Inflammatory macrophage treated with lipopolysaccharide for 4 hours (primary cell): Measurements from ENCODE around the gene SKI.

ENCODE experiments used
- DNase-seq: peaks from one replicate; pipeline ENCODE4 v3.0.0-alpha.2; 2020

SKI gene

DNA sequence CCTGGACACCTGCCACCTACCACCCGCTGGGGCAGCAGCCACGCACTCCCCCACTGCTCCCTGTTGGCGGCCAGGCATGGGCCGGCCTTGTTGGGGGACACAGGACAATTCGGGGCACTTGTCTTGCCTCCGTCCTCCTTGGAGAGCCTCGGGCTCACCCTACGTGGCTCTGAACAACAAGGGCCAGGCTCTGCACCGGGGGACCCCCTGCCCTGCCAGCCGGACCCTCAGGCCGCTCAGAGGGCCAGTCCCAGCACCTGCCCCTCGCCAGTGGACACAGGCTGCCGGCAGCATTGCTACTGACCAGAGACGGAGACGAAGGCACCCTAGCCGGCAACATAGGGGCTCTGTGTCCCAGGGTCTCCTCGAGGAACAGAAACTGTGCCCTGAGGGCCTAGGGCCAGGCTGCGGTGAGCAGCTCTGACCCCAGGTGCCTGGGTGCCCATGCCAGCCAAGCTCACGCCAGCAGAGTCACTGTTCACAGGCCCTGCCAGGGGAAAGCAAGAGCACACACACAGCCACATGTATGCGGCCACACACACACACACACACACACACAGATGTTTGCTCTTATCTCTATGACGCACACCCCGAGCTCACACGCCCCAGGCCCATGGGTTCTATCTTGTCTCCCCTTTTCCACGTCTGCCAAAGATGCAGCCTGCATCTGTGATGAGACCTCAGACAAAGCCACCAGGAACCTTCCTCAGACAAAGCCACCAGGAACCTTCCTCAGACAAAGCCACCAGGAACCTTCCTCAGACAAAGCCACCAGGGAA is 117.4 kb downstream of the SKI start:
- DNase-seq = no peak

DNA sequence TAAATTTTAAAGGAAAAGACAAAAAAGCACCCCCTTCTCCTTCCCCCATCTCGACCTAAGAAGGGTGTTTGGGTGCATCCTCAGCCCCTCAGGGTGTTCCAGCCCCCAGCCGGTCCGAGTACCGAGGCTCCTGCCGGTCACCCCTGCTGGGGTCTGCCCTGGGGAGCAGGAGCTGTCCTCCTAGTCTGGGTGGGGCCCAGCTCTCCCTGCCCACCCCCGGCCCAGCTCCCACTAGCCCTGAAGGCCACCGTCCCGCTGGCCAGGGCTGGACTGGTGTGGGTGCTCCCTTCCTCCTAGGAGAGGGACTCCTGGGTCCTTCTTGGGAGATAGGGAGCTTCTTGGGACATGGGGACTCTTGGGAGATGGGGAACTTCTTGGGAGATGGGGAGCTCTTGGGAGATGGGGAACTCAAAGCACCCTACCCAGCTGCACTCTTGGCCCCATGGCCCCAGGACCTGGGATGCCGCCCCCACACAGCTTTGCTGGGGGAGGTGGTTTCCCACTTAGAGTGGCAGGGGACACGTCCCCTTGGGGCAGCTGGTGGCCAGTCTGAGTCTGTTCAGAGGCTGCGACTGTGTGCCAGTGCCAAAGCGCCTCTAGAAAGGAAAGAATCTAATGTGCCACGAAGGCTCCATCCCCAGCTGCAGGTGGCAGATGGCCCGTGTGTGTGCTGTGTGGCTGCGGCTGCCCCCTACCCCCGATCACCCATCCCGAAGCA is 118.7 kb downstream of the SKI start:
- no peak for DNase-seq

DNA sequence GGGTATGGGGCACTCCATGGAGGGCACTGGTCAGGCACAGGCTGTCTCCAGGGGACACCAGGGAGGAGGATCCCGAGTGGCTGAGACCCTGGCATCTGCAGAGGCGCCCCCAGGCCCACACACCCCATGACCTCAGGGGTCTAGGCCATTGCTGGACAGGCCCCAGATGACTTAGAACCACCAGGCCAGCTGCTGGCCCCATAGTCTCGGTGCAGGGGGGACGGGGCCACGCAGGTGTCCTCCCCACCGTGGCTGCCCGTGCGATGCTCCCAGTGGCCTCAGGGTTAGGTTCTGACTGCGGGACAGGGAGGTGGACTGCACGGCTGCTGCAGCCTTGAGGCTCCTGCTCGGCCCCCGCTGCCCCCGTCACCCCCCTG is 119.3 kb downstream of the SKI start:
- no peak for DNase-seq

DNA sequence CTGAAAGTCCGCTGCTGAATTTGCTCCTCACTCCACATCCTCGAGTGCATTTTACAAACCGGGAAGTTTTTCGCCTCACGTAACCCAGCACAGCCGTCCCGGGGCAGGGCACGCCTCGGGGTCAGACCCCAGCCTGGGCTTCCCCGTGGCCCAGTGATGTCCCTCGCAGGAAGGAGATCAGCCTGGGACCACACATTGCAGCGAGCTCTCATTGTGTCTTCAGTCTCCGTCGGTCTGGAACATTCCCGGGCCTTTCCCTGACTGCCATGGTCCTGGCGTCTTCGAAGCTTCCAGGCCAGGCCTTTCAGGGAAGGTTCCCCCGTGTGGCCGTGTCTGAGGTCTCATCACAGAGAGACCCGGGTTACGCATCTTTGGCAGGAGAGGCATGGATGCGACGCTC is 119.8 kb downstream of the SKI start:
- no peak for DNase-seq

DNA sequence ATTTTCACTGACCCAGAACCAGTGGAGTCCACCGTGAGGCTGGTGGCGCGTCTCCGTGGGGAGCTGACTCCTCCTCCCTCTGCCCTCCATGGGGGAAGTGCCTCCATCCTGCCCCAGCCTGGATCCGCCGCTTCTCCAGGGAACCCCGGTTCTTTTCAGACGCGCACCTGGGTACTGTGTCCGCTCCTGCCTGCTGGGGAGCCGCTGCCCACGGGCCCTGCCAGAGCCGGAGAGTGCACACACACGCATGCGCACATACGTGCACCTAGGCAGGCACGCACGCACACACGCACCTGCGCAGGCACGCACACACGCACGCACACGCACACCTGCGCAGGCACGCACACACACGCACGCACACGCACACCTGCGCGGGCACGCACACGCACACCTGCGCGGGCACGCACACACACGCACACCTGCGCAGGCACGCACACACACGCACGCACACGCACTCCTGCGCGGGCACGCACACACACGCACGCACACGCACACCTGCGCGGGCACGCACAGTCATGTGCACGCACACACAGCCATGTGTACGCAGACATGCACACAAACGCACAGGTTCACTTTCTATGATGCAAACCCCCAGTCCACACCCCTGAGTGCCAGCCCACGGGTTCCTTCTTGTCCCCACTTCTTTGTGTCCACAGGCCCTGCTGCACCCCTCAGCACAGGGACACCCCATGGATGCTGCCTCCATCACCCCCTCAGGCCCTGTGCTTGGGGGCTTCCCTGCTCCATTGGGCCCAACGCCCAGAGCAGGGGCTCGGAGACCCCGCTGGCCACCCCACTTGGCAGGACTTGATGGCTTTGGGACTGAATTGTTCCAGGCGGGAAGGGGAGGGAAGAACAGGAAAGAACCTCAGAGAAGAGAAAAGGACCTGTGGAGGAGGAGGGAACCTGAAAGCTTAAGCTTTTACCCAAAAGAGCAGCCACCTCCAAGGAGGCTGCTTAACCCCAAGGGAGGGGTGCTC is 120.5 kb downstream of the SKI start:
- DNase-seq = no peak

DNA sequence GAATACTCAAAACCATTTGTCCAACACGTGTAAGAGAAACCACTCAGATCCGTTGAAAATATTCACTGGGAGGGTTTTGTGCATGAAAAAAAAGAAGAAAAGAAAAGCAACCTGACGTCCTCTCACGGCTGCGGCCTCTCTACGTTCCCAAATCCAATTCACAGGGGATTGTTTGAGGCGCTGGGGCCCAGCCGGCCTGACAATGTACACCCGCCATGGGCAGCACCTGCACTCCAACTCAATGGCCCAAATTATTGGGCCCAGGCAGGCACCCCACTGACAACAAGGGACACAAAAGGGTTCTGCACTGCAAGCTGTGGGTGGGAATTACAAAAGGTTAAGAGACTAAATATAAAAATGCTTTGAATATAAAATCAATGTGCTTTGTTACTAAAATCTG is 121.7 kb downstream of the SKI start:
- no peak for DNase-seq

DNA sequence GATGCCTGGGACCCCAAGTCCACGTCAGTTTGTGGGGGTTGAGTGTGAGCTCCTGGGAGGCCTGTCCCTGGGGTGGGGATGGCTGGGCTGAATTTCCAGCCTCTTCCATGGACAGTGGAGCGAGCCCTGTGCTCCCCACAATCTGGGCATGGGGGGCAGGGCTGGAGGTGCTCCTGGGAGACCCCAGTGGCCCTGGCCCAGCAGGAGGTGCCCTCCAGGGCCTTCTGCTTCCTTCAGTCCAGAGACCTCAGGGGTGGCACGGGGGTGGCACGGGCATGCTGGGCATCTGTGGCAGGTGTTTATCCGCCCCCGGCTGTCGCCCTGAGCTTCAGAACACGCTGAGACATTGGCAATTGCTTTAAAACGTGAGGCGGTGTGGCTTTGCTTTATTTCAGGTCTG is 122.4 kb downstream of the SKI start:
- no peak for DNase-seq

DNA sequence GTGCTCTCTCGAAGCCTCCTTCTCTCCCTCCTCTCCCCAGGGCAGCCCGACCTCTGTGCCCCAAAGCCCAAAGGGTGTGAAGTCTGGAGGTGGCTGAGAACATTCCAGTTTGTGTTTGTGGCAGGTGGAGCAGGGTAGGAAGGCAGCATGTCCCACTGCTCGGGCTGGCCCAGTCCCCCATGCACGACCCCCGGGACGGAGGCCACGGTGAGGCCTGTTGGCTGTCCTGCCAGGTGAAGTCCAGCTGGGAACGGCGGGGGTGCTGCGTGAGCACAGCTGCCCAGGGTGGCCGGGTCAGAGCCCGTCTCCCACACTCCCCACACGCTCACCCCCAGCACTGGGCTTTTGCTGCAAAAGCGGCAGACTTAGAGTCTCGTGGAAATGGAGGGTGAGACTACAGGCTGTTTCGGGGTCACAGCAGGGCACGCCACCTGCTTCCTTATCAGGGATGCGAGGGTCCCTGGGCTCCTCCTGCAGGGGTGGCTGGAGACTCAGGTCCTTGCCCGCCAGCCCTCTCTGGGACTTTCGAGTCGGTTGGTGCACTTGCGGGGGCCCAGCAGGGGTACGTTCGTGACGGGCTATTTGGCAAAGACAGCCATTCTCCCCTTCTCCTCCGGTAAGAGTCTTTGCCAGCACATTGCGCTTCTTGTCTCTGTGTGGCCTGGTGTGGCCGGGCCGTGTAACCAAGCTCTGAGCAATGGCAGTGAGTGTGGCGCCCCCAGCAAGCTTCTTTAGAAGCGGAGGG is 123.0 kb downstream of the SKI start:
- DNase-seq = no peak

DNA sequence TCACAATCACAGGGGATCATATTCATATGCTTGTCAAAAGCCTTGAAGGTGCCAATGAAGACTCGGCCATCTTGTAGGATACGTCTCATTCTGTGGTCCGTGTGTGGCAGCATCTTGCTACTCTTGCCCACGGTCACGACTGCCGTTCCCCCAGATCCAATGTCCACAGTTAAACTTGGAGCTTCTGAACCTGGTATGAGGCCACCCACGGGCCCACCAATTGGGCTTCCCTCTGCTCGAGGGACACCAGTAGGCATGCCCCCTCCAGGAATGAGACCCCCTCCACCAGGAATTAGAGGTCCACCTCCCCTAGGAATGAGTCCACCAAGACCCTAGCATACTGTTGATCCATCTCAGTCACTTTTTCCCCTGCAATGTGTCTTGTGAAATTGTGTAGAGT is 123.6 kb downstream of the SKI start:
- DNase-seq = no peak

DNA sequence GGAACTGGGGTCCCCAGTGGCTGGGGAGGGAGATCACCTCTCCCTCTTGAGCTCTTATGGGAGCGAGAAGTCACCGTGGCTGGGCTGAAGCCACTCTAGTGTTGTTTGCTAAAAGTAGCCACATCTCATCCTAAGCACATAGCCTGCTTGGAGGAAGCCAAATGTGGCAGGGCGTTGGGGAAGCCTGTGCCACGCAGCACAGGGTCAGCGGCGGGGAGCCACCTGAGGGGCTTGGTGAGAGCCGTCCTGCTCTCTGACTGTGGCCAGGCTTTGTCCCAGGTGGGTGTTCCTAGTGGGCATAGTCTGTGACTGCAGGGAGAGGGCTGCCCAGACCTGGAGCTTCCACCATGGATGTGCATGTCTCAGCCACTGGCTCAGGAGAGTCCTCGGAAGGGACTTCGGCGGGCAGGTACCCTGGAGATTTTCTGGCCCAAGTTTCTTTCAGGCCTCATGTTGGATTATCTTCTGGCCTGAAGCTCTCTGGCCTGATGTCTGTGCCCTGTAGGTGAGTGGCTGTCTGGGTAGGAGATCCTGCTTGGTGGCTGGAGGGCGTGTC is 124.3 kb downstream of the SKI start:
- no peak for DNase-seq

DNA sequence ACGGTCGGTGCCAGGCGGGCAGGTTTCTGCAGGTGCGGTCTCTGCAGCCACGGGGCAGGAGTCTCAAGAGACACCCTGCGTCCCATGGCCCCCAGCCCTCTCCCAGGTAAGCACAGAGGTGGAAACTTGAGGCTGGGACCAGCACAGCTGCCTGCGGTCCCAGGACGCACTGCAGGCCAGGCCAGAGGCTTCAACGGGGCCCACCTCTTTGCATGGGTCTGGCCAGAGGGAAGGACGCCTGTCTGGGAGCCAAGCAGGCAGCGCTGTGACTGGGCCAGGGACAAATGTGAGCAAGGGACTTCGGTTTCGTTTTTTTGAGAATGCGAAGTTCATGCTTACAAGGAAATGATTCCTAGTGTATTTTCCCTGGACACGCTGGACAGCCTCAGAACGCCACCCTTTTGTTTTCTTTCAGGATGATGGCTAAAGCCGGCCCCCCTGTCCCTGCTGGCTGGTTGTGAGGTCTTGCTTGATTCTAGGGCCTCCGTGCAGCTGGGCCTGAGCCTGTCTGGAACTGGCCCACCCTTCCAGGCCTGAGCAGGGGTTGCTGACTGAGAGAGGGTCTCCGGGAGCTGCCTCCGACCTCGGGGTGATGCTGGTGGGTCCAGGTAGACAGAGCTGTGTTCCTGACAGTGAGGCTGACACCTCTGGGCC is 124.9 kb downstream of the SKI start:
- no peak for DNase-seq

DNA sequence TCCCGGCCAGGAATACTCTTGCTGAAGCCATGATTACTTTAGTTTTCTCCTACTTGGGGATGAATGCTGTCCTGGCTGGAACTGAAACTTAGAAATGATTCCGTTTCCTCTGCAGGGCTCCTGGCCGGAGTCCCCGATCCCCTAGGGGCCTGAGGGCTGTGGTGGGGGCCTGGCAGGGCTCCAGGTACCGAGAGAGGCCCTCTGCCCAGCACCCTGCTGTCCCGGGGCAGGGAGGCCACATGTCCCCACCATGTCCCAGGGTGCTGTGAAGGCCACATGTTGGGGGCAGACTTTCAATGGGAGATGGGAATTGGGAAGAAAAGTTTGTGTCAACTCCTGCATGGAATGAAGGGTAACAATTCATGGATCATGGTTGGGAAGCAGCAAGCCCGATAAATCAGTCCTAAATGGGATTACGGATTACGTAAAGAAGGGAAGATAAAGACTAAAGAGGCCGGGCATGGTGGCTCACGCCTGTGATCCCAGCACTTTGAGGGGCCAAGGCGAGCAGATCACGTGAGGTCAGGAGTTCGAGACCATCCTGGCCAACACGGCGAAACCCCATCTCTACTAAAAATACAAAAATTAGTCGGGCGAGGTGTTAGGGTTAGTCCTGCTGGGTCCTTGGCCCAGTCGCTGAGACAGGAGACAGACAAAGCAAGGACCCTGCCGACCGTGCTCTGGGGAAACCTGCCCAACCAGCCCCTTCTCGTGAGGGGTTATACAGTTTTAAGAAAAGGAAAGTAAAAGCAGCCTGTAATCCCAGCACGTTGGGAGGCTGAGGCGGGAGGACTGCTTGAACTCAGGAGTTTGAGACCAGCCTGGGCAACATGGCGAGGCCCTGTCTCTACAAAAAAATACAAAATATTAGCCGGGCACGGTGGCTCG is 125.7 kb downstream of the SKI start:
- no peak for DNase-seq

DNA sequence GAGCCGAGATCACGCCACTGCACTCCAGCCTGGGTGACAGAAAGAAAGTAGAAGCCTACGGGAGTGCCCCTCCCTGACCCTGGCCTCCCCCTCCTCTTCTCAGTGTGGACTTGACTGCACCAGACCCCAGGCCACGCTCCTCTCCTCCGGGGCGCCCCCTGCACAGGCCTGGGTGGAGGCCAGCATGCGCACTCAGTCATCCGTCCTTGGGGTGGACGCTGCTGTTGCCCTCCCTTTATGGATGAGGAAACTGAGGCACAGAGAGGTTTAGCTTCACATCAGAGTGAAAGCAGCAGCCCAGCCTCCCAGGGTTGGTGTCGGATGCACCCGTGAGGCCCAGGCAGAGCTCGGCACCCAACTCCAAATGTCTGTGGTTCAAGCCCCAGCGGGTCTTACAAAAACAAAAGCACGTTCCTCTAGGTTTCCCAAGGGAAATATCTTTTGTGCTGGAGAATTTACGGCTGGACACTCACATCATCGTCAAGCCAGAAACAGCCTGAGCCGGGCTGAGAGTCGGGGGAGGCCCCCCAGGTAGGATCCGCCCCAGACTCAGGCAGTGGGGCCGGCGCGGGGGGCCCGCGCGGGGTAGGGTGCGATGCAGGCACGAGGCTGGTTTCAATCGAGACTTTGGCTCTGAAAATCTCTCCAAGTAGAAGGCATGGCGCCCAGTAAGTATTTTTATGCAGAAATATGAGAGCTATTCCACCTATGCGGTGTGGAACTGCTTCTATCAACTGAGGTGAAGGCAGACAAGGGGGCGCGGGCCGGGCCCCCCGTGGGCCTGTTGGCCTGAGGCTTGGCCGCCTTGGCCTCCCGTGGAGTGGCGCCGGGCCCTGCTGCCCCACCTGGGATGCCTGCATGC is 126.6 kb downstream of the SKI start:
- no peak for DNase-seq

DNA sequence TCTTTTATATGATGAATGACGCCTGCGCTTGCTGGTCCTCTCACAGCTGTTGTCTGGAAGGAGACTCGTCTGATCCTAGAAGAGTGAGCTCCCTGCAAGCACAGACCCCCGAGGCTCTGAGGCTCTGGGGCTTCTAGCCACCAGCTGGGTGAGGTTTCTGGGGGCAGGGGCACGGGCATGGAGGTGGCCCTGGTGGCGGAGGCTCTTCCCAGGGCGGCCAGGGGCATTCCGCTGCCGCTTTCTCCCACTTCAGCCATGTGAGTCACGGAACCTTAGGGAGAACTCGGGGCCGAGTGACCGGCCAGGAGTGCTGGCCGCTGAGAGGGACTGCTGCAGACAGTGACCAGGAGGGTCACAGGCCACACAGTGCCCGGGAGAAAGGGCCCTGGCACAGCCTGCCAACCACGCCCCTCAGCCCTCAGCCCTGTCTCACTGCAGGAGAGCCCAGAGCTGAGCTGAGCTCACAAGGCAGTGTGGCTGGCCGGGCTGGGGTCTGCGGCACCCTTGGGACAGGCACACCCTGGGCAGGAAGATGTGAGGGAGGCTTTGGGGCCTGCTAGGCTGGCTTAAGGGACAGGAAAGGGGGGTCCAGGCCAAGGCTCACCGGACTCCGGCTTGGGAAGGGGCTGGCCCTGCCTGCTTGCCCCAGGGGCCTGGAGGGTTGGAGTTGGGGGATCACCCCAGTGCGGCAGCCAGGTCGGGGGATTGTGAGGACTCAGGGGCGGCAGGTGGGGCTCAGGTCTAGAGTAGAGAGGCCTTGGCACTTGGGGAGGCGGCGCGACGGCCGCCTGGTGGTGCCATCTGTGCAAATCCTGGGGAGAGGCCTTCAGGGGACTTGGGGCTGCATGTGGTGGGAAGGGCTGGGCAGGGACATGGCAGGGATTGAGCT is 127.5 kb downstream of the SKI start:
- DNase-seq = no peak

DNA sequence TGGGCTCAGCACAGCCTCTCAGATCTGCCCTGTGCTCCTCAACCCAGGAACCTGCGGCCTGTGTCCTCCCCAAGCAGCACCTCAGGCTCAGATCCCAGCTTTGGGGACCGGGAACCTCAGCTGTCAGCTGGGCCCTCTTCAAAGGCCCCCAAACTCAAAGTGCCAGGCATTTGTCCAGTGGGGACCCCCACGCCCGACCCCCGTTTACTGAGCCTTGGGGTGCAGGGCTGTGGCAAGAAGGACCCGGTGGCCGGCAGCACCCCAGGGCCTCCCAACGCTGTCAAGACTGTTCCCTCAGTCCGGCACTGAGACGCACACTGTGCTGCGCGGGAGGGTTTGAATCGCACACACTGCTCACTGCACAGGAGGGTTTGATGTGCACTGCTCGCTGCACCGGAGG is 128.3 kb downstream of the SKI start:
- DNase-seq = no peak

DNA sequence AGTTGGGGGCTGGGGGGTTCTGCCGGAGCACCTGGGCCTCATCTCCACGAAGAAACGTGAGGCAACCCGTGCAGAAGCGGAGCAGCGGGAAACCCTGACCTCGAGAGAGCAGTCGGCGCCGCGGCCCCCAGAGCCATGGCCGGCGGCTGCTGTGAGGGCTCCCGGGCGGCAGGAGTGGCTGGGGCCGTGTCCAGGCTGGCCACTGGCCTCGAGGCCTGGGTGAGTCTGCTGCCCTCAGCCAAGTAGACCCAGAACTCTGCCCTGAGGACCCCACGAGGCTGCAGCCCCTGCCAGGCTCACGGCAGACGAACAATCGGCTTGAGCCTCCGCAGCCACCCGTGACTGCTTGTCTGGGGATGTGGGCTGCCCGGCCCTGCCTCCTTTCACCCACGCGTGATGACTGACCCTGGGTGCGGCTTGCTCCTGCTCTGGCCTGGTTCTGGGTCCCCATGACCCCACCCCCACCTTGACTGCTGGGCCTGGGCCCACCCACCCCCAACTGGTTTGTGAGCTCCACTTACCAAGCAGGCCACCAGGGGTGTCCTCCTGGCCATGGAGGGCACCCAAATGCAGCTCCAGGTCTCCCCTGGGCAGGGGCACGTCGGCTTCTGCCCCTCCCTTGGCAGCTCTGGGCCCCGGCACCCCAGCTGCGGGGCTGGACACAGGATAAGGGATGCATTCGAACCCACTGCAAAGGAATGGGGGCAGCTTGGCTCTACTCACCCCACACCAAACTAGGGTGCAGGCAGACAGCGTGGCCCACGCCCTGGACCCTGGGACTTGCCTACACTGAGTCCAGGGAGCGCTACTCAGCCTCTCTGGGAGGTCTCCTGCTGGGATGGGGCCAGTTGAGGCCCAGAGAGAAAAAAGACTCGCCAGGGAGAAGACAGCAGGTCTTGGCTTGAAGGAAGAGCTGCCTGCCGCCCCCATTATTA is 129.1 kb downstream of the SKI start:
- no peak for DNase-seq

DNA sequence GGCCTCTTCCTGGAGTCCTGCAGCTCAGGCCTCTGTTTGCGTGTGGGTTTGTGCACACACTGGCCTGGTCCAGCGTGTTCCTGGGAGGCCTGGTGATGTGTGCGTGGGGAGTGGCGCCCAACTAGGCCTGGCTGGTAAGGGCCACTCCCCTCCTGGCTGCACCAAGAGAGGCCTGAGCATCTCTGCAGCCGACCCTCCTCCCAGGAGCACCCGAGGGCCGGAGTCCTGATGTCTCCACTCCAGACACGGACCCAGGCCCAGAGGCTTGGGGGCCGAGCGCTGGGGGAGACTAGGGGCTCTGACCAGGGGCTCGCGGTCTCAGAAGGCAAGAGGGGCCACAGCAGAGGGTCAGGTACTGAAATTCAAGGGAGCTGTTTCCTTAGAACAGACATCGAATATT is 130.0 kb downstream of the SKI start:
- DNase-seq = no peak
